Measurements from ENCODE around the gene ZNF839.

Gene ZNF839

GRCh38 chr14:102295270-102295669, 24.3 kb upstream of the ZNF839 start:
- TF ChIP-seq GATA3 (IDR thresholded peaks at IDR 0.05; ENCODE audit: low read depth, low read length) (no peak), GATA2 (IDR thresholded peaks at IDR 0.05; ENCODE audit: low read depth, low read length) (no peak)

GRCh38 chr14:102297436-102298170, 21.9 kb upstream of the ZNF839 start:
- TF ChIP-seq GATA2 (IDR thresholded peaks at IDR 0.05; ENCODE audit: low read depth, low read length) (no peak), GATA3 (IDR thresholded peaks at IDR 0.05; ENCODE audit: low read depth, low read length) (no peak)

- no peak for TF ChIP-seq GATA3 (IDR thresholded peaks at IDR 0.05; ENCODE audit: low read depth, low read length)
- no peak for TF ChIP-seq GATA2 (IDR thresholded peaks at IDR 0.05; ENCODE audit: low read depth, low read length)
Measured at GRCh38 chr14:102303664-102304063, 15.9 kb upstream of the ZNF839 start.

GRCh38 chr14:102304611-102305506, 14.7 kb upstream of the ZNF839 start, which contains the start of gene MOK:
Gene MOK, minus strand, starts transcription at chr14:102305164. Its CDS starts 196 bp downstream, at chr14:102304968.
- TF ChIP-seq GATA2 (IDR thresholded peaks at IDR 0.05; ENCODE audit: low read depth, low read length), result no peak; the same call in 1 of the 2 replicates
- TF ChIP-seq GATA3 (IDR thresholded peaks at IDR 0.05; ENCODE audit: low read depth, low read length), result no peak

- TF ChIP-seq GATA3 (IDR thresholded peaks at IDR 0.05; ENCODE audit: low read depth, low read length) (no peak), GATA2 (IDR thresholded peaks at IDR 0.05; ENCODE audit: low read depth, low read length) (no peak)
Measured at GRCh38 chr14:102314242-102315011, 5.1 kb upstream of the ZNF839 start.

- TF ChIP-seq GATA2 (IDR thresholded peaks at IDR 0.05; ENCODE audit: low read depth, low read length) (no peak), GATA3 (IDR thresholded peaks at IDR 0.05; ENCODE audit: low read depth, low read length) (no peak)
Measured at GRCh38 chr14:102315121-102315520, 4.4 kb upstream of the ZNF839 start.

- TF ChIP-seq GATA2 (IDR thresholded peaks at IDR 0.05; ENCODE audit: low read depth, low read length) (no peak), GATA3 (IDR thresholded peaks at IDR 0.05; ENCODE audit: low read depth, low read length) (no peak)
Measured at GRCh38 chr14:102316338-102316742, 3.2 kb upstream of the ZNF839 start.

GRCh38 chr14:102316743-102317563, 2.6 kb upstream of the ZNF839 start:
- TF ChIP-seq GATA3 (IDR thresholded peaks at IDR 0.05; ENCODE audit: low read depth, low read length) (no peak), GATA2 (IDR thresholded peaks at IDR 0.05; ENCODE audit: low read depth, low read length) (no peak)

GRCh38 chr14:102317564-102318248, 1.8 kb upstream of the ZNF839 start:
- TF ChIP-seq GATA2 (IDR thresholded peaks at IDR 0.05; ENCODE audit: low read depth, low read length) (no peak), GATA3 (IDR thresholded peaks at IDR 0.05; ENCODE audit: low read depth, low read length) (no peak)

GRCh38 chr14:102318781-102319276, 717 bp upstream of the ZNF839 start:
- TF ChIP-seq GATA3 (IDR thresholded peaks at IDR 0.05; ENCODE audit: low read depth, low read length), result no peak
- TF ChIP-seq GATA2 (IDR thresholded peaks at IDR 0.05; ENCODE audit: low read depth, low read length), result no peak

GRCh38 chr14:102320033-102320660, 601 bp downstream of the ZNF839 start:
- TF ChIP-seq GATA3 (IDR thresholded peaks at IDR 0.05; ENCODE audit: low read depth, low read length) (no peak), GATA2 (IDR thresholded peaks at IDR 0.05; ENCODE audit: low read depth, low read length) (no peak)
